T-helper 2 cell treated with Interferon-gamma antibody and Interleukin-4, amounts not matched to agents 100 ng/mL and 5 ng/mL, for 36 hours (primary cell): ENCODE measurements around the gene AFM. TPM values are rescaled to one million over a fixed set of nuclear protein-coding genes. Genes with fewer than 3 reads are reported as not detected.

Experiments
- intact Hi-C: fragments of 100-400 bp; cut with micrococcal nuclease; formaldehyde crosslinking; loops from one replicate; pipeline ENCODE4 v1.15.1; 2023
- total RNA-seq: library from RNA; stranded (reverse); gene quantifications from 2 replicates; pipeline ENCODE4 v1.2.3, GENCODE V29; 2022

AFM gene
- total RNA-seq, 1 donor from 2014 or later = not detected

DNA sequence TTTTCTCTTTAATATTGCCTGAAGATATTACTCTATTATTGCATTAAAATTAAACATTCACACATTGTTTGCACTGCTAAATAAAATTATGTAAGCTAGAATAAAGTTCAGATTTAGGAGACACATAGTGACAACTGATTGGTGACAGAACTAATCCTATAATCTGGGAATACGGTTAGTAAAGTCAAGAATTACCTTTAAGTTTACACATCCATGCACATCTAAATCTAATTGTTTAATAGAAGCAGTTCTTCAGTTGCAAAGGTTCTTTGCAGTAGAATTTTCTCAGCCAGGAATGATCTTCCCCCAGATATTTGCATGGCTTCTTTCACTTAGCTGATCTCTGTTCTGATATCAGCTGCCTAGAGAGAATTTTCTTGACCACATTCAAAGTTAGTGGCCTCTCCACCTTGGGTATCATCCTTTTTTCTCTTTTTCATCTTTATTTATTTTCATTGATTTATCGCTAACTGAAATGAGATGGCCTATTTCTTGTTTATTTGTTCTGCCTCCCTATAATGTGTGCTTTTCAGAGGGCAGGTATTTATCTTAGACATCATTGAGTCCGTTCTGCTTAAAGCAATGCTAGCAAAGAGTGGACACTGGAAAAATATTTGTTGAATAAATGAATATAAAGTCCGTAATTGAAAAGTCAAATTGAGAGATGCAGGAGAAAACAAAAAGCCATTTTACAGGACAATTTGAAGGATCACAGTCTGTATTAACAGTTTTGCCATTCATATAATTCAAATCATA, 32.9 kb upstream of the AFM start:
- intact Hi-C loops = loop anchor here (5.0 to 10.0 kb wide), 2 partner anchors 136 to 206 kb away; no protein-coding TSS in a partner anchor

DNA sequence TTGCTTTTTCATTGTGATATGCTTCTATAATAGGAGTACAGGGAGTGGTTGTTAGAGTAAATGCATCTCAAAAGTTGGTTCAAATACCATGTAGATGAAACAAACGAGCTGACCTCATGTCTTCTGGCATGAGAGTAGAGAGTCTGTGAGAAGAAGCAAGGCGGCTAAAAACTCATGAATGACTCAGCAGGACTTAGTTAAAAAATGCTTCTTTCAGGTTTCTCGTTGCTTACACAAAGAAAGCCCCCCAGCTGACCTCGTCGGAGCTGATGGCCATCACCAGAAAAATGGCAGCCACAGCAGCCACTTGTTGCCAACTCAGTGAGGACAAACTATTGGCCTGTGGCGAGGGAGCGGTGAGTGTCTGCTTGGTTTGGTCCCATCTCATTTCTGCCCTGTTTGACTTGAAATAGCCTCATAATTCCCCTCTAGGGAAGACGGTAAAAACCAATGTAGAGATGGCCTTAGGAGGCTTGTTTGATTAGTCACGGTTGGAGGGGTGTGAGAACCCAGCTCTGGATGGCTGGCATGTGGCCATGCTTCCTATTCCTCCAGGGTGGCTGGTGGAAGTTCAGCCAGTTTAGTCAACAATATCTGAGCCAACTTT, 31.0 kb upstream of the AFM start:
- intact Hi-C loops = no loop called here

DNA sequence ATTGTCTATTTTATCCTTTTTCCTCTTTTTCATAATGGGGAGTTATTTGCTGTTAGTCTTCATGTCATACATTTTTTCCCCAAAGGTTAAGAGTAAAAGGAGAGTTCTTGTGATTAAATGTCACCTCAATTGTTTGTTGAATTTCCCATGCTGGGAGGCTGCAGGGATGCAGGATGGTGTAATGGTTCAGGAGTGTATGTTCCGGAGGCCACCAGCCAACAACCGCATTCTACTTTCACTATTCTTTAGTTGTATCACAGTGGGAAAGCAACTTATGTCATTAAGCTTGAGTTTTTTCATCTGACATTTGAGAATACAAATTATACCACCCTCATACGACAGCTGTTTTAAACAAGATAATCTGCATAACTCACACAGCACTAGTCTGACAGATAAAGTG, 30.1 kb upstream of the AFM start:
- intact Hi-C loops = no loop called here

DNA sequence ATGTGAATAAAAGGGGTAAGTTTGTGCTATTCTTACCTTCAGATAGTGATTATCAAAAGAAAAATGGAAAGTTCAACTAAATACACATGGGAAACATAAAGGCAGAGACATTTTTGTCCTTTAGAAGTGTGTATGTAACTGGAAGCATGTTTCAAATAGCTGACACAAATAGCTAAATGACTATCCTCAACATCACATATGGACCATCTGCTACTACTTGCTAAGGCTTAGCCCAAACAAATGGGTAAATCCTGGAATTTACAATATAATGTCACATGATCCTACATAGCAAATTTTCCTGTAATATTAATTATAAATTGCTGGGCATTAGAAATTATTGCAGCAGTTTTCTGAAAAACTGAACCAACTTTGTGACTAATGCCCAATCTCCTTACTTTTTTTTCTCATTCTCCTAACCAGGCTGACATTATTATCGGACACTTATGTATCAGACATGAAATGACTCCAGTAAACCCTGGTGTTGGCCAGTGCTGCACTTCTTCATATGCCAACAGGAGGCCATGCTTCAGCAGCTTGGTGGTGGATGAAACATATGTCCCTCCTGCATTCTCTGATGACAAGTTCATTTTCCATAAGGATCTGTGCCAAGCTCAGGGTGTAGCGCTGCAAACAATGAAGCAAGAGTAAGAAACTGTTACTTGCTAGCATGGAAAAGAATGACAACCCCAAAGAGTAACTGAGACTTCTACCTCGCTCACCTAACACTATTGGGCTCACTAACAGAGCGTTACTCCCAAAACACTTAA, 29.4 kb upstream of the AFM start:
- intact Hi-C loops = no loop called here

DNA sequence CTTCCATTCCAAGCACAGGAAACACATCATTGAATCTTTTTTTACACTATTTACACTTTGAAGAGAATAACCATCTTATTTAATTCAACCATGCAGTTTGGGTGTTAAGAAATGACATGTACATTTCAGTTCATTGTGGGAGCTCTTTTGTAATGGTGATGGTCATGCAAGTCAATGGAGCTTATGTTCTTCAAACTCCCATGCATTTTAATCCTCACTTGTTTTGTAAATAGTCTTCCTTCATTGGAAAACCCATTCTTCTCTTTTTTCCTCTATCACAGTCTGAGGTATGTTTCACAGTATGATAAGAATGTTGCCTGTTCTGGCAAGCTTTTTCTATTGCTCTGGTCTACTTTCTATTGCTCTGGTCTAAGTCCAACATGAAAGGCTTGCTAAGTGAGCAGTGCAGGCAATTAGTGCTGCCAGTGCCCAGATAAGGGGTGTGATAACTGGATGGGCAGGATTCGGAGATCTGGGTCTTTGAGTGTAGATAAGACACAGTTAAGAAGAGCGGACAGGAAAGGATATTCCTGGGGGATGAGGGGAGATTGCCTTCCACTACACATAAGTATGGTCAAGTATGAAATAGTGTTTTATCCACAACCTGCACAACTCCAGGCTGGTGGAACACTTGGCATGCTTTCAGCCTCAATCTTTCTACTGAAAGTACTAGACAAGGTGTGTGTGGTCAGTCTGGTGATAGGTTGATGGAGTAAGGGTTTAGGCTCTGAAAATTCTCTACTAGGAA, 28.4 kb upstream of the AFM start:
- intact Hi-C loops = no loop called here

DNA sequence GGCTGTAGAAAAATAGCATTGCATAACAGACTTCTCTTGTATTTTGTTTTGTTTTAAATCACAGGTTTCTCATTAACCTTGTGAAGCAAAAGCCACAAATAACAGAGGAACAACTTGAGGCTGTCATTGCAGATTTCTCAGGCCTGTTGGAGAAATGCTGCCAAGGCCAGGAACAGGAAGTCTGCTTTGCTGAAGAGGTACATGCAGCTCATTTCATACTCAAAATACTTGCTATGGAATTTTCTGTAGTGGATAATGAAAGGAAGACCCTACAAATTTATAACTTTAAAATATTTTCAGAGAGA, 27.9 kb upstream of the AFM start:
- intact Hi-C loops = no loop called here

DNA sequence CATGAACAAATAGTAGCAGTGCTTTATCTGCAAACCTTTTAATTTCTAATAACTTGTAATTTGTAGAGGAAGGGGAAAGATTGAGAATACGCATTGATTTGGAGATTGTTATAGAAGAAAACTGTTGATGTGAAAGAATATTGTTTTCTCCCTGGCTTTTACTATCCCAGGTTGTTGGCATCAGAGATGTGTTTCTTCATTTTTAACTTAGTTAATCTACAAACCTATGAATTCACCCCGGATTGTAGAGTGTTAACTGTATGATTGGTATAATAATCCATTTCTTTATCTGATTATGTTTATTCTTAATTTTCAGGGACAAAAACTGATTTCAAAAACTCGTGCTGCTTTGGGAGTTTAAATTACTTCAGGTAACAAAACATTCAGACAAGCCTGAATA, 26.6 kb upstream of the AFM start:
- intact Hi-C loops = no loop called here

DNA sequence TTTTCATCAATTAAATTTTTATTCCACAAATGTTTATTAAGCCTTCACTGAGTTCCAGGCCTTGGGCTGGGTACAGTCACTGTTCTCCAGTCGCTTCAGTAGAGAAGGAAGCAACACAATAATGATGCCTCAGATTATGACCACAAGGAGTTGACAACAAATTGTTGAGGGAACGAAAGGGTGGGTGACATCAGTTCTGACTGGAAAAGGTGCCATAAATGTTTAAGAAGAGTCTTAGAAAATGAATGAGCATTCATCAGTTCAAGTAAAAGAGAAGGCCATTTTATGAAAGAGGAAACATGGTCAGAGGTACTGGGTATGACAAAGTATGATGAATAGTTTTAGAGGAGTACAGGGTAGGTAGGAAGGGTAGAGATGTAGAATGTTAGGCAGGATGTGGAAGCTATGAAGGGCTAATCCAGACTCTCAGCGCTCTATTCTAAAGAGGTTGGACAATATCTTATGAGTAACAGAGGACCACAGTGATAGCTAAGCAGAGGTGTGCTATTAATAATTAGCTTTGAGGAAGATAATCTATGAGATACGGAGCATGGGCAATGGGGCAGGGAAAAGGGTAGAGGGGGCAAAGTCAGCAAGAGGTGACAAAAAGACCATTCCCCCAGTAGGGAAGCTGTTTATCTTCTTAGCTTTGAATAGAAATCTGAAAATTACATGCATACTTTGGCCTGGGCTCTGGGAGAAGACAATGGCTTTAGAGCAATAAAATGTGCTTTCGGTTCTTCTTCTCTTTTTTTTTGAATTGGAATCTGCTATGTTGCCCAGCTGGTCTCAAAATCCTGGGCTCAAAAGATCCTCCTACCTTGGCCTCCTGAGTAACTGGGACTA, 25.1 kb upstream of the AFM start:
- intact Hi-C loops = no loop called here

DNA sequence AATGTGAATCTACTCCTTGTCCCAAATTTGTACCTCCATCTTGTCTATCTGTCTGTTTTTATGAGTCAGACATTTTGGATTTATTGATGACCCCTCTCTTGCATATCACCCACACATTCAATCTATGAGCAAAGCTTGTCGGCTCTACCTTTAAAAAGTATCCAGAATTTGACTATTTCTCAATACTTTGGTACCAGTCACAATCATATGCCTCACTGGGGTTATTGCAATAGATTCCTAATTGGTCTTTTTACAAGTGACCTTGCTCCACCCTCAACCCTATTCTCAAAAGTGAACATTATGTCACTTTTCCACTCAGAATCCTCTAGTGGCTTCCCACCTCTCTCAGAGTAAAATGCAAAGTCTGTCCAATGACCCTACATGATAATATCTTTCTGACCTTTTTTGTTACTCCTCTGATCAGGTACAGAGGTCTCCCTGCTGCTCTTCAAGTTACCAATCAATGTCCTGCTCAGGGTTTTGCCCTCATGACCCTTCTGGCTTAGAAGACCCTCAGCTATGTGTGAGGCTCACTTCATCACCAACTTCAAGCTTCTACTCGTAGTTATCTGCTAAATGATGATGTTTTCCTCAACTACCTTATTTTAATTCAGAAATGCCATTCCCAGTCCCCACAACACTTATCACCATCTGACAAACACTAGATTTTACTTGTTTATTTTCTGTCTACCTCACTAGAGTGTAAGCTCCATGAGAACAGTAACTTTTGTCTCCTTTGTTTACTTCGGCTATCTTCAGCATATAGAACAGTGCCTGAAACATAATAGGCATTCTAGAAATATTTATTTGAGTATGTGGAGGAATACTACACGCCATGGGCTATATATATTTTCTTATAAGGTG, 23.1 kb upstream of the AFM start:
- intact Hi-C loops = no loop called here

DNA sequence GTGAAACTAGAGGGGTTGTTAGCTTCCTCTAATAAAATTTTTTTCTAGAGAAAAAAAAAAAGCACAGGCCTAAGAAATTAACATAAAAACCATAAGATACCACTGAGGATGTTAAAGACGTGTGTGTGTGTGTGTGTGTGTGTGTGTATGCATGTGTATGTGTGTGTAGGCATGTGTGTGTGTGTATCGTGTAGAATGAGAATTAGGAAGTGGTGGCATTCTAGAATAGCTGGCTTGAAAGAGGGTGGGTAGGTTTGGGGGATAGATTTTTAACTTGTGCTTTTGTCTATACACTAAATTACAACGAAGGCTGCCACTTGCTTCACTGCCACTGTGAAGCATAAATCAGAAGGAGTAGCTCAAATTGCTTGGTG, 22.5 kb upstream of the AFM start:
- intact Hi-C loops = no loop called here

DNA sequence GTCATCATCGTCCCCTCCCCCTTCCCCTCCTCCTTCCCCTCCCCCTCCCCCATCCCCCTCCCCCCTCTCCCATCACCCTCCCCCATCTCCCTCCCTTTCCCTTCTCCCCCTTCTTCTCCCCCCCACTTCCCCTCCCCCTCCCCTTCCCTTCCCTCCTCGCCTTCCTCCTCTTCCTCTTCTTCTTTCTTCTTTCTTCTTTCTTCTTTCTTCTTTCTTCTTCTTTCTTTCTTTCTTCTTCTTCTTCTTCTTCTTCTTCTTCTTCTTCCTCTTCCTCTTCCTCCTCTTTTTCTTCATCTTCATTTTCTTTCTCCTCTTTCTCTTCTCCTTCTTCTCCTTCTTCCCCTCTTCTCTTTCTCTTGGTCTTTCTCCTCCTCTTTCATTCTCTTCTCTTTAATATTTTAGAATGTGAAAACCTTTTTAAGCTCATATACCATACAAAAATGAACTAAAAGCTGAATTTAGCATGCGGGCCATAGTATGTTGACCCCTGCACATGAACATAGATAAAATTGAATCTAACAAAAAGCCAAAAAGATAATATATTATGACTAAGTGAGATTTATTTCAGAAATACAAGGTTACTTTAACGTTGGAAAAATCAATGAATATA, 20.5 kb upstream of the AFM start:
- intact Hi-C loops = no loop called here

DNA sequence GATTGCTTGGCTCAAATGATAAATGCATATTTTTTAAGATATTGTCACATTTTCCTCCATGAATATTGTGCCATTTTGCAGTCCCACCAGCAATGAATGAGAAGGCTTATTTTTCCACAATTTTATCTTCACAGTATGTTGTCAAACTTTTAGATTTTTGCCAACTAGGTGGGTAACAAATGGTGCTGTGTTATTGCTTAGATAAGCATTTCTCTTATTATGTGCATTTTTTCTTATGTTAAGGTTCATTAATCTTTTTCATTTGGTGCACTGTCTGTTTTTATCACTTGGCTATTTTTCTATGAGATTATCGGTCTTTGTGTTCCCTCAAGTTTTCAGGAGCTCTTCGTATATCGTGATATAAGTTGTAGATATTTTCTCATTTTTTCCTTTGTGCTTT, 13.4 kb upstream of the AFM start:
- intact Hi-C loops = no loop called here

DNA sequence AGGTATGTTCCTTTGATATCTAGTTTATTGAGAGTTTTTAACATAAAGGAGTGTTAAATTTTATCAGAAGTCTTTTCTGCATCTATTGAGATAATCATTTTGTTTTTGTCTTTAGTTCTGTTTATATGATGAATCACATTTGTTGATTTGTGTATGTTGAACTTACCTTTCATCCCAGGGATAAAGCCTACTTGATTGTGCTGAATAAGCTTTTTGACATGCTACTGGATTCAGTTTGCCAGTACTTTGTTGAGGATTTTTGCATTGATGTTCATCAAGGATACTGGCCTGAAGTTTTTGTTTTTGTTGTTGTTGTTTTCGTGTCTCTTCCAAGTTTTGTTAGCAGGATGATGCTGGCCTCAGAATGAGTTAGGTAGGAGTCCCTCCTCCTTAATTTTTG, 10.8 kb upstream of the AFM start:
- intact Hi-C loops = no loop called here

DNA sequence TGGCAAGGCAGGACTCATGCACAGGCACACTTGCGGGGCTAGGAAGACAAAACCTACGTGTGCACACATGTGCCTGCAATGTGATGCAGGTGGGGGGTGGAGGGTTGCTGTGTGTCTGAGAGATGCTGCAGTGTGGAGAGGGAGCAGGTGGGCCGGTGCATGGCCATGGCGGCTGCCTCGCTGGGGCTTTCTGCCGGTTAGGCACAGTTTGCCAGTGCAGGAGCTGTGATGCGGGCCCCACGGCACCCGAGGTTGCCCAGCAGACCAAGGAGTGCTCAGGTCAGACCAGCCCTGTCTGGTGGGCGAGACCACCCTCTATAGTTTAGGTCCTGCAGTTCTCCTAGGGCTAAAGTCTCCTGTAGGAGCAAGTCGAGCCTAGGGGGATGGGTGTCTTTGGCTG, 4.4 kb upstream of the AFM start:
- intact Hi-C loops = no loop called here

DNA sequence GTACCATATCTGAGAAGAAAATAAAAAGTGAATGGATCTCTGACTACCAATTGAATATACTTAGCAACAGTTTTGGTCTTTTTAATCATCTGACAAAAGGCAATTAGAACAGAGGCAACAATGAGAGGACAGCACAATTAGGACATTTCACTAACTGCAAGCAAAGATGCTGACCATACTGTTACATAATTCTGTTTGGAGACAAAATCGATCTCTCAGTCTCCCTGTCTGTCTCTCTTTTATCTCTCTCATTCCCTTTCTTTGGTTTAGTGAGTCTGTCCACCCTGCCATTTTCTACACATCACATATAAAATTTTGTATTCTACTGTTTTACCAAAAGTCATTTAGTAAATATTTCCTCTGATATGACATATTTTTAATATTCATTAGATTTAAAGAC, 2.2 kb upstream of the AFM start:
- intact Hi-C loops = no loop called here

DNA sequence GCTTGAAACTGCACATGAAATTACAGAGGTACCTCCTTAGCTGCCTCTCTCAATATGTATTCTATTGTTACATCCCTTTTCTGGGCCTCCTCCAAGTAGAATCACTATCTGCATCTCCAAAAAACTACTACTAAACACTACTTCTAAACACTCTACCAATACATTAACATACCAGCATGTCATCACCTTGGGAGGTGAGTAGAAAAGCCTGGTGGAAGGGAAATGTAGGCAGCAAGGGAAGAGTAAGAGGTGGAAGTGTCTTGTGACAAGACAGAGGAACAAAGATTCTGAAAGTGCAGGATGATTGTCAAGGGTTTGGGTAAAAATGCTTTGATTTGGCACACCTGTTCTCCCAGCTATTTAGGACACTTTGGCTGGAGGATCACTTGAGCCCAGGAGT, 3.5 kb downstream of the AFM start:
- intact Hi-C loops = no loop called here

DNA sequence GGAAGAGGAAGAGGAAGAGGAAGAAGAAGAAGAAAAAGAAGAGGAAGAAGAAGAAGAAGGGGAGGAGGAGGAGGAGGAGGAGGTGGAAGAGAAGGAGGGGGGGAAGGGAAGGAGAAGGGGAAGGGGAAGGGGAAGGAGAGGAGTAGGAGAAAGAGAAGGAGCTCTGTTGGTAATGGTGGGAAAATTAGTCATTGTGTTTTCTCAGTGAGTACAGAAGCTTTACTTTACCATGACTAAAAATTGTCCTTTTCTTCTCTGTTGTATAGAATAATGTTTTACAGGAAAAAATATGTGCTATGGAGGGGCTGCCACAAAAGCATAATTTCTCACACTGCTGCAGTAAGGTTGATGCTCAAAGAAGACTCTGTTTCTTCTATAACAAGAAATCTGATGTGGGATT, 4.1 kb downstream of the AFM start:
- intact Hi-C loops = no loop called here

DNA sequence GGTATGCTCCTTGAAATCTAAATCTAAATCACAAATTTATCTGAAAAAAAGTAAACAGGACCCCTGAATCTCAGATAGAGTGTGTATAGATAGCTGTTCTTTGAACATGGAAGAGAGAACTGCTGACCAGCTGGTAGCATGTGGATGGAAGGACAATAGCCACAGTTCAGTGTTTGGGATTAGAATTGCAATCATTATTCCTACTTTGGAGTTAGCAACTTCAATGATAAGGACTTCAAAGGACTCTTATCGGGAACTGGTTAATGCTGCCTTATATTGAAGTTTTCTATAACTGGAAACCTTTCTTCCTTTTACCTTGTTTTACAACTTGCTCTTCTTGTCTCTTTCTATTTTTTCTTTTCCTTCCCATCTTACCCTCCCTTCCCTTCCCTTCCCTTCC, 5.0 kb downstream of the AFM start:
- intact Hi-C loops = no loop called here

DNA sequence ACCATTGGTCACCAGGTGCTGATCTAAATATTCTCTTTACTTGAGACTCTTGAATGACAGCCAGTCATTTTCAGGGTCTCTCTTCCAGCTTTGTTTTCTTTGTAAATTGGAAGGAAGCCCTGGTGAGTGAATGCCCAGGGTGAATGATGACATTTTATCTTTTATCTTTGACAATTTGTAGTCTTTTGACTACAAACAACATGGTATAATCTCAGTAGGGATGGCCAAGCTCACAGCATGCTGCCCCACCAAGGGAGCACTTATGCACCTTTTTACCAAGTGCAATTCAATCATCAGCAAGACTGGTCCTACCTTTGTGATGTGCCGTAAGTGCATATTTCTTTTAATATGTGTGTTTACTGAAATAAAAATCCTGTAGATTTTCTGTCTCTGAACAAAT, 5.7 kb downstream of the AFM start:
- intact Hi-C loops = no loop called here
